Astrocyte (in vitro differentiated cells and primary cell): ENCODE measurements around the gene AK1. TPM values are rescaled to one million over a fixed set of nuclear protein-coding genes. Genes with fewer than 3 reads are reported as not detected.

Experiments
- DNase-seq: peaks from one replicate; pipeline ENCODE4 v3.0.0-alpha.2; 2010; ENCODE audit warnings: low read depth
- FAIRE-seq: peaks from 2 replicates; lab custom pipeline; 2011; peaks lifted over from hg19 to GRCh38; lab: Jason Lieb, UNC
- H2AFZ ChIP-seq: 2 replicates; pipeline ENCODE4 v1.6.0; 2012; ENCODE audit warnings: low read depth, low read length, inconsistent platforms
- H3K27ac ChIP-seq: 2 replicates; pipeline ENCODE4 v1.5.1; 2011; ENCODE audit warnings: low read depth, low read length, inconsistent platforms
- H3K27me3 ChIP-seq: 2 replicates; pipeline ENCODE4 v1.6.0; 2011; ENCODE audit warnings: low read length, inconsistent platforms; ENCODE audit not compliant: insufficient read depth
- H3K36me3 ChIP-seq: 2 replicates; pipeline ENCODE4 v1.5.1; 2011; ENCODE audit warnings: low read length, inconsistent platforms; ENCODE audit not compliant: insufficient read depth
- H3K4me1 ChIP-seq: 2 replicates; pipeline ENCODE4 v1.5.1; 2011; ENCODE audit warnings: low read length, inconsistent platforms; ENCODE audit not compliant: insufficient read depth
- H3K4me2 ChIP-seq: 2 replicates; pipeline ENCODE4 v1.6.0; 2012; ENCODE audit warnings: low read length, inconsistent platforms
- H3K4me3 ChIP-seq: 2 replicates; pipeline ENCODE4 v1.5.1; 2011; ENCODE audit warnings: low read depth, mild to moderate bottlenecking, low read length, inconsistent platforms; ENCODE audit not compliant: insufficient read depth
- H3K79me2 ChIP-seq: 2 replicates; pipeline ENCODE4 v1.6.0; 2012; ENCODE audit warnings: mild to moderate bottlenecking, low read length, inconsistent platforms; ENCODE audit not compliant: insufficient read depth
- H3K9ac ChIP-seq: 2 replicates; pipeline ENCODE4 v1.6.0; 2012; ENCODE audit warnings: mild to moderate bottlenecking, low read length, inconsistent platforms
- H3K9me3 ChIP-seq: 2 replicates; pipeline ENCODE4 v1.5.1; 2012; ENCODE audit warnings: low read depth, mild to moderate bottlenecking, low read length, inconsistent platforms; ENCODE audit not compliant: insufficient read depth
- H4K20me1 ChIP-seq: 2 replicates; pipeline ENCODE4 v1.6.0; 2012; ENCODE audit warnings: low read length, inconsistent platforms; ENCODE audit not compliant: insufficient read depth
- H3K27ac Mint-ChIP-seq: one replicate; pipeline ENCODE4 v1.8.0; 2021; ENCODE audit warnings: mild to moderate bottlenecking, mixed read lengths; ENCODE audit not compliant: unreplicated experiment
- H3K27me3 Mint-ChIP-seq: one replicate; pipeline ENCODE4 v1.8.0; 2021; ENCODE audit warnings: low read depth, mixed read lengths; ENCODE audit not compliant: unreplicated experiment
- H3K36me3 Mint-ChIP-seq: one replicate; pipeline ENCODE4 v1.8.0; 2021; ENCODE audit warnings: low read depth, mixed read lengths; ENCODE audit not compliant: unreplicated experiment
- H3K4me1 Mint-ChIP-seq: one replicate; pipeline ENCODE4 v1.8.0; 2021; ENCODE audit warnings: low read depth, mixed read lengths; ENCODE audit not compliant: unreplicated experiment
- H3K4me3 Mint-ChIP-seq: one replicate; pipeline ENCODE4 v1.8.0; 2021; ENCODE audit warnings: mild to moderate bottlenecking, moderate library complexity, mixed read lengths; ENCODE audit not compliant: unreplicated experiment
- H3K9me3 Mint-ChIP-seq: one replicate; pipeline ENCODE4 v1.8.0; 2021; ENCODE audit warnings: mild to moderate bottlenecking, mixed read lengths; ENCODE audit not compliant: unreplicated experiment
- CTCF ChIP-seq: IDR thresholded peaks from 2 replicates; pipeline ENCODE4 v1.5.1; 2011; ENCODE audit warnings: low read depth, mild to moderate bottlenecking, inconsistent platforms, low read length, moderate library complexity; ENCODE audit not compliant: insufficient read depth
- EZH2 ChIP-seq: IDR thresholded peaks from 2 replicates; pipeline ENCODE4 v1.6.1; 2012; ENCODE audit warnings: mild to moderate bottlenecking, low read length, inconsistent platforms; ENCODE audit not compliant: insufficient read depth
- total RNA-seq: library from RNA; stranded (reverse); gene quantifications from 2 replicates; pipeline ENCODE4 v1.2.1, GENCODE V29; 2021

The AK1 gene
- total RNA-seq, 1 donor from 2014 or later: 78.0 TPM

- TF ChIP-seq EZH2 (no peak), CTCF (no peak)
- H3K36me3 Mint-ChIP-seq: peaks cover 3% of the 10 kb centered on the region
- H3K27me3 Mint-ChIP-seq: peaks cover 17% of the 10 kb centered on the region
- Histone ChIP-seq H3K36me3 (no peaks in the 10 kb centered on the region), H4K20me1 (no peaks in the 10 kb centered on the region), H3K27me3 (no peaks in the 10 kb centered on the region), H3K9me3 (no peaks in the 10 kb centered on the region), H3K79me2 (no peaks in the 10 kb centered on the region), H3K4me1 (no peaks in the 10 kb centered on the region), H2AFZ (no peak overlapping the region), H3K4me3 (no peak overlapping the region), H3K27ac (no peak overlapping the region), H3K4me2 (no peak overlapping the region), H3K9ac (no peak overlapping the region)
- FAIRE-seq (no peak), DNase-seq (no peak)
- H3K9me3 Mint-ChIP-seq: peaks cover 5% of the 10 kb centered on the region
- no peaks in the 10 kb centered on the region for H3K4me1 Mint-ChIP-seq
- H3K27ac Mint-ChIP-seq: no peak overlapping the region
- no peak overlapping the region for H3K4me3 Mint-ChIP-seq
These were observed 14.3 kb downstream of the AK1 start for GRCh38 chr9:127863191-127863621.

GRCh38 chr9:127862075-127863011, 15.1 kb downstream of the AK1 start:
- Histone ChIP-seq H3K9ac (no peak overlapping the region), H2AFZ (no peak overlapping the region), H3K4me3 (no peak overlapping the region), H3K36me3 (no peaks in the 10 kb centered on the region), H3K9me3 (no peaks in the 10 kb centered on the region), H3K4me1 (no peaks in the 10 kb centered on the region), H4K20me1 (no peaks in the 10 kb centered on the region), H3K4me2 (no peak overlapping the region), H3K27ac (no peak overlapping the region), H3K79me2 (no peaks in the 10 kb centered on the region), H3K27me3 (no peaks in the 10 kb centered on the region)
- Mint-ChIP-seq H3K36me3 (peaks cover 3% of the 10 kb centered on the region), H3K27me3 (peaks cover 17% of the 10 kb centered on the region), H3K27ac (no peak overlapping the region), H3K4me1 (no peaks in the 10 kb centered on the region), H3K4me3 (no peak overlapping the region), H3K9me3 (peaks cover 5% of the 10 kb centered on the region)
- FAIRE-seq: no peak
- no peak for TF ChIP-seq EZH2
- no peak for TF ChIP-seq CTCF
- no peak for DNase-seq

- Histone ChIP-seq H3K9ac (no peak overlapping the region), H2AFZ (no peak overlapping the region), H3K27me3 (no peaks in the 10 kb centered on the region), H3K4me2 (no peak overlapping the region), H3K9me3 (no peaks in the 10 kb centered on the region), H3K27ac (no peak overlapping the region), H3K36me3 (no peaks in the 10 kb centered on the region), H3K79me2 (no peaks in the 10 kb centered on the region), H3K4me3 (no peak overlapping the region), H4K20me1 (no peaks in the 10 kb centered on the region), H3K4me1 (no peaks in the 10 kb centered on the region)
- H3K27me3 Mint-ChIP-seq: peaks cover 20% of the 10 kb centered on the region
- DNase-seq (no peak), FAIRE-seq (no peak)
- no peak overlapping the region for H3K27ac Mint-ChIP-seq
- H3K36me3 Mint-ChIP-seq: no peaks in the 10 kb centered on the region
- H3K9me3 Mint-ChIP-seq: peaks cover 5% of the 10 kb centered on the region
- no peak overlapping the region for H3K4me3 Mint-ChIP-seq
- TF ChIP-seq CTCF (no peak), EZH2 (no peak)
- no peaks in the 10 kb centered on the region for H3K4me1 Mint-ChIP-seq
These were observed 16.7 kb downstream of the AK1 start for GRCh38 chr9:127860779-127861178.
